NCI-H748 treated with DMSO at 0.1 percent for 48 hours (cell line): ENCODE measurements around the gene PRR27.
"Not testable (repeated sequence)": the region's sequence is repeated elsewhere in the genome, so short reads cannot be mapped to it uniquely, and the experiment has no call there.

ENCODE experiments used
- DNase-seq: peaks from one replicate; lab custom pipeline; 2025; lab: John Stamatoyannopoulos, UW

PRR27 gene

GRCh38 chr4:70203601-70204000, 49.6 kb downstream of the PRR27 start:
- no peak for DNase-seq

- DNase-seq: not testable (repeated sequence)
Observed at GRCh38 chr4:70212752-70213151, 58.7 kb downstream of the PRR27 start.
